WTC11 (cell line): ENCODE data around the gene ASB8. TPM values are rescaled to one million over a fixed set of nuclear protein-coding genes. Genes with fewer than 3 reads are reported as not detected.

Source experiments
- ATAC-seq: fragments of 200-7000 bp; cut with Tn5 transposase; 2 replicates; pipeline ENCODE4 v1.10.0; 2021; ENCODE audit warnings: mild to moderate bottlenecking, moderate library complexity
- CTCF ChIA-PET: fragments of 300-600 bp; sonication (Branson Sonifier 250); formaldehyde crosslinking; loops from one replicate; lab custom pipeline; 2021; ENCODE audit warnings: antibody characterized with exemption; lab: Charles Lee
- POLR2A ChIA-PET: fragments of 350-600 bp; sonication (Branson Sonifier 250); formaldehyde crosslinking; loops from one replicate; lab custom pipeline; 2021; ENCODE audit warnings: antibody characterized with exemption; lab: Charles Lee
- DNase-seq: peaks from one replicate; pipeline ENCODE4 v3.0.0; 2021; ENCODE audit warnings: low spot score
- H3K27ac Mint-ChIP-seq: 2 replicates; pipeline ENCODE4 v1.8.0; 2021; ENCODE audit warnings: mixed read lengths
- H3K27me3 Mint-ChIP-seq: 2 replicates; pipeline ENCODE4 v1.8.0; 2021; ENCODE audit warnings: low read depth, mild to moderate bottlenecking, moderate library complexity, mixed read lengths
- H3K36me3 Mint-ChIP-seq: 2 replicates; pipeline ENCODE4 v1.8.0; 2021; ENCODE audit warnings: mixed read lengths
- H3K4me1 Mint-ChIP-seq: 2 replicates; pipeline ENCODE4 v1.8.0; 2022; ENCODE audit warnings: mixed read lengths
- H3K4me3 Mint-ChIP-seq: 2 replicates; pipeline ENCODE4 v1.8.0; 2021; ENCODE audit warnings: mild to moderate bottlenecking, moderate library complexity, mixed read lengths
- H3K9me3 Mint-ChIP-seq: 2 replicates; pipeline ENCODE4 v1.8.0; 2021; ENCODE audit warnings: mixed read lengths
- ATF1 ChIP-seq: sonication (generic); formaldehyde crosslinking; IDR thresholded peaks from 2 replicates; pipeline ENCODE4 v1.8.1; 2023; ENCODE audit warnings: mild to moderate bottlenecking, moderate library complexity, missing genetic modification reagents
- ATF3 ChIP-seq: sonication (generic); formaldehyde crosslinking; conservative IDR thresholded peaks from 2 replicates; pipeline ENCODE4 v1.8.1; 2022; ENCODE audit warnings: mild to moderate bottlenecking, missing genetic modification reagents
- ESRRA ChIP-seq: sonication (generic); formaldehyde crosslinking; IDR thresholded peaks from 2 replicates; pipeline ENCODE4 v1.8.1; 2022; ENCODE audit warnings: mild to moderate bottlenecking, missing genetic modification reagents, borderline replicate concordance
- ETV6 ChIP-seq: sonication (generic); formaldehyde crosslinking; IDR thresholded peaks from 2 replicates; pipeline ENCODE4 v1.8.1; 2022; ENCODE audit warnings: mild to moderate bottlenecking, missing genetic modification reagents
- GABPB1 ChIP-seq: sonication (generic); formaldehyde crosslinking; IDR thresholded peaks from 2 replicates; pipeline ENCODE4 v1.8.1; 2023; ENCODE audit warnings: mild to moderate bottlenecking, missing genetic modification reagents
- GRHL2 ChIP-seq: fragments of 250-450 bp; sonication (Bioruptor Pico); IDR thresholded peaks from 2 replicates; pipeline ENCODE4 v1.8.0; 2022; ENCODE audit warnings: mild to moderate bottlenecking, moderate library complexity; ENCODE audit not compliant: insufficient replicate concordance, severe bottlenecking
- GTF2I ChIP-seq: fragments of 250-450 bp; sonication (Bioruptor Pico); conservative IDR thresholded peaks from 2 replicates; pipeline ENCODE4 v1.4.0; 2021; ENCODE audit warnings: mild to moderate bottlenecking
- HMGXB4 ChIP-seq: sonication (generic); formaldehyde crosslinking; IDR thresholded peaks from 2 replicates; pipeline ENCODE4 v1.8.1; 2023; ENCODE audit warnings: mild to moderate bottlenecking, moderate library complexity, missing genetic modification reagents
- IRF1 ChIP-seq: sonication (generic); formaldehyde crosslinking; IDR thresholded peaks from 2 replicates; pipeline ENCODE4 v1.8.0; 2023; ENCODE audit warnings: missing genetic modification reagents
- MLX ChIP-seq: sonication (generic); formaldehyde crosslinking; IDR thresholded peaks from 2 replicates; pipeline ENCODE4 v1.8.1; 2023; ENCODE audit warnings: mild to moderate bottlenecking, missing genetic modification reagents, moderate library complexity
- PRRX2 ChIP-seq: fragments of 250-450 bp; sonication (Bioruptor Pico); IDR thresholded peaks from 2 replicates; pipeline ENCODE4 v1.8.0; 2021; ENCODE audit warnings: mild to moderate bottlenecking
- SOX15 ChIP-seq: fragments of 250-450 bp; sonication (Bioruptor Pico); IDR thresholded peaks from 2 replicates; pipeline ENCODE4 v1.9.0; 2021; ENCODE audit warnings: mild to moderate bottlenecking
- ZBTB21 ChIP-seq: sonication (generic); formaldehyde crosslinking; IDR thresholded peaks from 2 replicates; pipeline ENCODE4 v1.8.1; 2023; ENCODE audit warnings: mild to moderate bottlenecking, missing genetic modification reagents, borderline replicate concordance
- ZNF121 ChIP-seq: sonication (generic); formaldehyde crosslinking; IDR thresholded peaks from 2 replicates; pipeline ENCODE4 v1.8.0; 2023; ENCODE audit warnings: missing genetic modification reagents
- ZNF396 ChIP-seq: fragments of 250-450 bp; sonication (Bioruptor Pico); IDR thresholded peaks from 2 replicates; pipeline ENCODE4 v1.8.0; 2021; ENCODE audit warnings: mild to moderate bottlenecking, moderate library complexity, borderline replicate concordance
- ZNF512 ChIP-seq: sonication (generic); formaldehyde crosslinking; IDR thresholded peaks from 2 replicates; pipeline ENCODE4 v1.8.1; 2022; ENCODE audit warnings: missing genetic modification reagents, borderline replicate concordance
- ZNF671 ChIP-seq: fragments of 250-450 bp; sonication (Bioruptor Pico); IDR thresholded peaks from 2 replicates; pipeline ENCODE4 v1.8.0; 2021; ENCODE audit warnings: mild to moderate bottlenecking
- total RNA-seq: library from RNA; stranded (reverse); gene quantifications from 3 replicates; pipeline ENCODE4 v1.2.3, GENCODE V29; 2021
- TF ChIP-seq, protein P1 (sequence below): fragments of 250-450 bp; sonication (Bioruptor Pico); conservative IDR thresholded peaks from 2 replicates; pipeline ENCODE4 v1.9.0; 2021; ENCODE audit warnings: mild to moderate bottlenecking
- TF ChIP-seq, protein P2 (sequence below): fragments of 250-450 bp; sonication (Bioruptor Pico); IDR thresholded peaks from 2 replicates; pipeline ENCODE4 v2.1.2; 2022; ENCODE audit warnings: mild to moderate bottlenecking, moderate library complexity

The ASB8 gene
- total RNA-seq, 1 experiment from 2014 or later, result 7.4 TPM

GRCh38 chr12:48202766-48203165, 45.5 kb upstream of the ASB8 start:
- no peaks in the 10 kb centered on the region for H3K4me1 Mint-ChIP-seq
- ChIA-PET POLR2A (no interaction called here), CTCF (no interaction called here)
- no peak for DNase-seq
- ATAC-seq, result no peak
- no peak overlapping the region for H3K27ac Mint-ChIP-seq
- no peak for TF ChIP-seq GTF2I
- TF ChIP-seq GRHL2 (CRISPR knock-in tag), result no peak
- TF ChIP-seq ATF1, result no peak
- TF ChIP-seq ZNF512 (CRISPR knock-in tag), result no peak
- H3K4me3 Mint-ChIP-seq, result no peak overlapping the region
- peaks cover 24% of the 10 kb centered on the region for H3K36me3 Mint-ChIP-seq
- H3K27me3 Mint-ChIP-seq, result peaks cover 90% of the 10 kb centered on the region
- peaks cover 49% of the 10 kb centered on the region for H3K9me3 Mint-ChIP-seq

DNA sequence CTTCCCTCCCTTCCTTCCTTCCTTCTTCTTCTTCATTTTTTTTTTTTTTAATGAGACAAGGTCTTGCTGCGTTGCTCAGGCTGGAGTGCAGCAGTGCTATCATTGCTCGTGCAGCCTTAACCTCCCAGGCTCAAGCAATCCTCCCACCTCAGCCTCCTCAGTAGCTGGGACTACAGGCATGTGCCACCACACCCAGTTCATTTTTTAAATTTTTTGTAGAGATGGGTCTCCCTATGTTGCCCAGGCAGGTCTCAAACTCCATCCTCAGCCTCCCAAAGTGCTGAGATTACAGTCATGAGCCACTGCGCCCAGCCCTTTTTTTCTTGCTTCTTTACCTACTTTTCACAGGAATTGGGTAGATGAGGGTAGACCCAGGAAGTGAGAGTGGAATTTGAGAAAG, 44.2 kb upstream of the ASB8 start:
- CTCF ChIA-PET, result interaction anchor here (1.2 to 1.4 kb wide), 2 partner anchors 12 to 417 kb away, joined by 4 to 7 read pairs; no protein-coding TSS in a partner anchor
- TF ChIP-seq ESRRA (CRISPR knock-in tag) (no peak), IRF1 (CRISPR knock-in tag) (no peak), ZNF396 (CRISPR knock-in tag) (no peak), GTF2I (no peak), SOX15 (CRISPR knock-in tag) (no peak), ZNF671 (no peak), ATF3 (CRISPR knock-in tag) (no peak), ZBTB21 (no peak), HMGXB4 (CRISPR knock-in tag) (no peak), ZNF121 (CRISPR knock-in tag) (no peak), PRRX2 (CRISPR knock-in tag) (no peak), MLX (no peak), ETV6 (CRISPR knock-in tag) (no peak), GABPB1 (CRISPR knock-in tag) (no peak)
- TF ChIP-seq, protein P1, sequence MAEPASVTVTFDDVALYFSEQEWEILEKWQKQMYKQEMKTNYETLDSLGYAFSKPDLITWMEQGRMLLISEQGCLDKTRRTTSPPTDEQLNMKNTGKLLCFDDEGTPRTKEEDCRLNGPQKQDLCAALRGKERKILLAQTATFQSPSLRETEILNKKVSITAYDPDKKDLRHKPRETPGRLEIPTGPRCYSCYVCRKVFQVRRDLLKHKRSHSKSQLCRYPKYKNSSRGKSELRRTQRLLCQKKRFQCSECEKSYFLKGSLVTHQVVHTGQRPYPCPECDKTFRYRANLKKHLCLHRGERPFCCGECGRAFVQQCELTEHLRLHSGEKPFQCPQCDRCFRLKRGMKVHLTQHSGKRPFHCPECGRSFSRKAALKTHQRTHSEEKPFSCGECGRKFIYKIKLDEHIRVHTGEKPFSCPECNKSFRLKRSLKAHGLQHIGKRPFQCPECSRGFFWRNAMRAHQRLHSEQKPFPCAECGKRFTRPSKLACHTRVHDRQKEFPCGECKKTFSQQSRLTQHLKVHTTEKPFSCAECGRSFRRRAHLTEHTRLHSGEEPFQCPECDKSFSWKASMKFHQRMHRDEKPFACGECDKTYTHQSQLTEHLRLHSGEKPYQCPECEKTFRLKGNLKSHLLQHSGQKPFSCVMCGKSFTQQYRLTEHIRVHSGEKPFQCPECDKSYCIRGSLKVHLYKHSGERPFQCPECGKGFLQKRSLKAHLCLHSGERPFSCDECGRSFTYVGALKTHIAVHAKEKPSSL (CRISPR knock-in tag), result no peak
- TF ChIP-seq, protein P2, sequence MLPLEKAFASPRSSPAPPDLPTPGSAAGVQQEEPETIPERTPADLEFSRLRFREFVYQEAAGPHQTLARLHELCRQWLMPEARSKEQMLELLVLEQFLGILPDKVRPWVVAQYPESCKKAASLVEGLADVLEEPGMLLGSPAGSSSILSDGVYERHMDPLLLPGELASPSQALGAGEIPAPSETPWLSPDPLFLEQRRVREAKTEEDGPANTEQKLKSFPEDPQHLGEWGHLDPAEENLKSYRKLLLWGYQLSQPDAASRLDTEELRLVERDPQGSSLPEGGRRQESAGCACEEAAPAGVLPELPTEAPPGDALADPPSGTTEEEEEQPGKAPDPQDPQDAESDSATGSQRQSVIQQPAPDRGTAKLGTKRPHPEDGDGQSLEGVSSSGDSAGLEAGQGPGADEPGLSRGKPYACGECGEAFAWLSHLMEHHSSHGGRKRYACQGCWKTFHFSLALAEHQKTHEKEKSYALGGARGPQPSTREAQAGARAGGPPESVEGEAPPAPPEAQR (CRISPR knock-in tag), result no peak
- Mint-ChIP-seq H3K27ac (no peak overlapping the region), H3K36me3 (peaks cover 12% of the 10 kb centered on the region), H3K9me3 (peaks cover 36% of the 10 kb centered on the region), H3K4me1 (0 out of 2 replicates have a peak, but pooled peaks cover 7% of the 10 kb centered on the region), H3K4me3 (no peak overlapping the region), H3K27me3 (peaks cover 78% of the 10 kb centered on the region)
- no peak for DNase-seq
- ATAC-seq, result no peak
- POLR2A ChIA-PET, result no interaction called here
